Muscle of back (tissue), 11 donors: Measurements from ENCODE around the gene FADS6. TPM values are rescaled to one million over a fixed set of nuclear protein-coding genes. Genes with fewer than 3 reads are reported as not detected.

Source experiments
- DNase-seq, 3 donors: peaks; one replicate each; pipeline versions ENCODE4 v3.0.0 to v3.0.0-alpha.2; 2013
- polyA plus RNA-seq, 10 donors: library from polyadenylated mRNA; unstranded; fragments of 120-200 nt; gene quantifications; one replicate each; pipeline ENCODE4 v1.2.1, GENCODE V29; 2013; ENCODE audit not compliant: insufficient read length in 10 of 10

FADS6 gene
- polyA plus RNA-seq, 10 donors: 0.24 to 0.84 TPM; not detected in 8

- no peak for DNase-seq
These were observed 38.1 kb downstream of the FADS6 start for GRCh38 chr17:74855323-74855722.

DNA sequence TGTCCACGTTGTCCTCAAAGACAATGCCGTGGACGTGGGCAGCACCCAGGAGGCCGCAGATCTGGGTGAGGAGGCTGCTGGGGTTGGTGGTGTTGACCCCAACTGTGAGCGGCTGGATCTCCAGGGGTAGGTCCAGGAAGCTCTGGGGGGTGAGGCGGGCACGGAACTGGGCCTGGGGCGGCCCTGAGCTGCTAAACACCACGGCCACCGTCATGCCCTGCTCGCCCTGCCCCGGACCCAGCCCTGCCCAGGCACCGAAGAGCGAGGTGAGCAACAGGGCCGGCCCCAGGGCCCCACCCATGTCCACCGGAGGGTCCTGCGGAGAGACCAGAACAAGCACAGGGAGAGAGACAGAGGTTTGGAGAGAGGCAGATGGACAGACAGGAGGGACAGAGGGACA lies 38.6 kb downstream of the FADS6 start:
- DNase-seq: no peak

DNA sequence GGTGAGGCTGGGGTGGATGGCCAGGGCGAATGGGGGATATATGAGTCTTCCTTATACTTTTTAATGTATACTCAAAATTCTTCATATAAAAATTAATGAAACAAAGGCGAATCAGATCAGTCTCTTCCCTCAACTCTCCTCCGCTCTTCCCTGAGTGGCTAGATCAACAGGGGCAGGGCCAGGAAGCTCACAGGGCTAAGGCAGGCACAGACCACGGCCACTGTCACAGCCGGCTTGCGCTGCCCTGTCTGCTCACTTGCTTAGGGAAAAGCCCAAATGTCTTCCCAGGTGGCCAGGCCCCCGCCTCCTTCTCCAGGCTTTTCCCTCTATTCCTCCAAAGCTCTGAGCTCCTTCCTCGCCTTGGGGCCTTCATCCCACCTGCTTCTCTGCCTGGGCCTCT lies 39.8 kb downstream of the FADS6 start:
- no peak for DNase-seq

DNA sequence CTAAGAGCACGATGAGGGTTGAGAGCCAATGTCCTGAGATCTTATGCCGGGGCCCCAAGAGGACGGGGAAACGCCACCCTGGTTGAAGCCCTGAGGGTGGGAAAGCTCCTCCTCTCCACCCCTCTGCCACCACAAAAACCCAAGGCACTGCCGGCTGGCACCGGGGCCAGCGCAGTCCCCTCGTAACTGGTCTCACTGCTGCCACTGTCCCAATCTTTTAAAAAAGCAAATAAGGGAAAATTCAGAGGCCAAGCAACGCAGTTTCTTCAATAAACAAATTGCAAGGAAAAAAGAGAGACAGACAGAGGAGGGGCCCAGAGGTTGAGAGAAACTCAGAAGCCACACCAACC lies 40.4 kb downstream of the FADS6 start:
- no peak for DNase-seq

- no peak for DNase-seq
These were observed 41.0 kb downstream of the FADS6 start for GRCh38 chr17:74852237-74853047.

DNA sequence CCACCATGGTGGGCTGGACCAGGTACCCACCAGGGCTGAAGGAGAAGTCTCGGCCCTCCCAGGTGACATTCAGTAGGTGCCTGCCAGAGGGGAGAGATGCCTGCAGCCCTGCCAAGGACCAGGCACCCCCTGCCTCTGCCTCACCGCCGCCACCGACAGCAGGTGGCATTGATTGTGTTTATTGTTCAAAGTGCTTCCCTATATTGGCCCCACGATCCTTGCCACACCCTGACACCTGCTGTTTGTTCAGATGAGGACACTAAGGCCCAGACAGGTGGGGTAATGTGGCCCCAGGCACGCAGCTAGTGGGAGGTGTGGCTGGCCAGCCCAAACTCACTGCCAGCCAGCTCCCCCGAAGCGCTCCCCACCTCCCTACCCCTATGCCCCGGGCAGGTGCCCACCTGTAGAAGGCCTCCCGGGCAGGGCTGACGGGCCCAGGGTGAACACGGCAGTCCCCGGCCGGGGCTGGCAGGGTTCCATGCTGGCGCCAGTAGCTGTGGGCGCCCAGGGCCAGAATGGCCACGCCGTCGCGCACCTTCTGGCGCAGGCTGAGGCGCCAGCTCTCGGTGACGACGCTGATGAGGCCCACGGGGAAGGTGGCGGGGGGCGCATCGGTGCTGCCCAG lies 41.7 kb downstream of the FADS6 start:
- no peak for DNase-seq

DNA sequence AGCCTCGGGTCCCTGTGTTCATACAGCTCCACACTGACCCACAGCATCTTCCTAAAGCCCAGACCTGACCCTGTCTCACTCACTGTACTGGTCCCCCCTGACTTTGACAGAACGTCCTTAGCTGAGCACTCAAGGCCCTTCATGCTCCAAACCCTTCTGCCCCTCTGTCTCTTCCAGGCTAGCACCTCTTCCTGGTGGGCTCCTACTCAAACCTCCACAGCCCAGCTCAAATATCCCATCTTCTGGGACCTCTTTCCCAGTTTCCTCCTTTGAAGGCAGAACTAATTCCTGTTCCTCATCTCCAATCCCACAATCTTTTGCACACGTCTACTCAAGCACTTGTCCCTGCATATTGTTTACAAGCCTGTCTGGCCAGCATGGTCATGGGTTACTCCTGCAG lies 42.5 kb downstream of the FADS6 start:
- DNase-seq: no peak

DNA sequence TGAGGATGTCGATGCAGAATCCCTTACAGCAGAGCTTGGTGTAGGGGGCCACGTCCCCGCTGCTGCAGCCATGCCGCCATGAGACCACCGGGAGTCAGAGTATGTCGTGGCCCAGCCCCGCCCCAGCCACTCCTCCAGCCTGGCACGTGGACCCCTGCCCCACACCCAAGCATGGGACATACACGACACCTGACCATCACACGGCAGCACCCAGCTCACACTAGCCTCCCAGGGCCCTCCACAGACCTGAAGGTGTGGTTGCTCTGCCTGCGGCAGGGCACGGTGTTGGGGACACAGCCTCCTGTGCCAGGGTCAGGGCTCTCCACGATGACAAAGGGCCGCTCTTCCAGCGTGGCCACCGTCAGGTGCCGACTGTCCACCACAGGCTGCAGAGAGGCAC lies 43.1 kb downstream of the FADS6 start:
- no peak for DNase-seq

- DNase-seq: no peak
These were observed 44.6 kb downstream of the FADS6 start for GRCh38 chr17:74848656-74849399.

- DNase-seq: no peak
These were observed 46.8 kb downstream of the FADS6 start for GRCh38 chr17:74846621-74847020.

- DNase-seq: no peak
These were observed 50.1 kb downstream of the FADS6 start for GRCh38 chr17:74843352-74843627.

DNA sequence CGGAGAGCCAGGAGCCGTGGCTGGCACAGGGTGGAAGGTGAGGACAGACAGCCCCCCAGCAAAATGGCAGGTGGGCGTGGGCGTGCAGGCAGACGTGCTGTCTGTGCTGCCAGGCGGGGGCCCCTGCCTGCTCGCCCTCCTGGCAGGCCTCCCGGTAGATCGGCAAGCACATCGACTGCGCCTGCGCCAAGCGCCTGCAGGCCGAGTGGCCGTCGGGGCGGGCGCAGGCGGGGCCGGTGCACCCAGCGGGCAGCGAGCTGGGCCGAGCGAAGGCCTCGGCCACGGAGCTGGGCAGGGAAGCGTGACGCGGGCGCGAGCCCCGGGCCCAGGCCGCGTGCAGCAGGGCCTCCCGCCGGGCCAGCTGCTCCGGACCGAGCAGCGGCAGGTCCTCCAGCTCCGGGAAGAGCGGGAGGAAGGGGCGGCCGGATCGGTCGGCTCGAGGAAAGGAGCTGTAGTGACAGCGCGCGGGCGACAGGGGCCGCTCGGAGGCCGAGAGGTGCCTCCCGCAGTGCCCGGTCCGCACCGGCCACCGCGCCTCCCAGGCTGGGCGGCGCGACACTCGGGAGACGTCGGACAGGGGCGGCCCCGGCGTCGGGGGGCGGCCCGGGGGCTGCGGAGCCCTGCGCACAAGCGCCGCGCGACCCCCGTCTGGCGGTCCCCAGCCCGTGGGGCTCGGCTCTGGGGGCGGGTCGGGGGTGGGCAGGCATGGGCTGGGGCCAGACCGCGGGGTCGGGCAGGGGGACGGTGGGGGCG lies 50.7 kb downstream of the FADS6 start:
- DNase-seq: peak; percentile 41 to 89 (median 62)

- DNase-seq: peak in 1 of 3 donors; percentile 56
These were observed 51.3 kb downstream of the FADS6 start for GRCh38 chr17:74842146-74842598.

DNA sequence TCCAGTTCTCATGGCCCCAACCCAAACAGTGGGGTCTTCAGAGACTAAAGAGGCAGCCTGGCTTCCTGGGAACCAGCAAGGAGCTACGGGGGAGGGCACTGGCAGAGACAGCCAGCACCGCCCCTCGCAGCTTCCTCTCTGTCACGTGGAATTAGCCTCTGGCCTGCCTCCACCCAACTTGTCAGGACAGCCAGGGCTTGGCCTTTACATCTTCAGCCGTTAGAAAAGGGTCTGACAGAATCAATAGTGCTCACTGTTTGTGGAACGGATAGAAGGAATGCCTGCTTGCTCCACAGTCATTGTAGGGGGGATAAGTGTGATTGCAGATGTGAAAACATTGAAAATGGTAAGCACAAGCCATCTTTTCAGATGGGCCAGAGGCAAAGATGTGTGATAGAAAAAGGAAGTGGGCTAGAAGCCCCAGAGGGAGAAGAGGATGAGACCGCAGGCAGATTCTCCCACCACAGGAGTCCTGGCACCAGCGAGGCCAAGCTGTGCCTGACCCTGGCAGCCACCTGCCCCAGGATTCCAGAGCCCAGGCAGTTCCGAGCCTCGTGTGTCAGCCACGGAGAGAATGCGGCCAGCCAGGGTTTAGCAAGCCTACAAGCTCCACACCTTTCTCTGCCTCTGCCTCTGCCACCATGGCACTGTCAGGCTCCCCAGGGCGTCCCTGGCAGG lies 52.3 kb downstream of the FADS6 start:
- peak; percentile 52 to 89 (median 80) for DNase-seq

GRCh38 chr17:74839990-74840852 lies 53.2 kb downstream of the FADS6 start:
- DNase-seq: peak; percentile 32 to 85 (median 64)

- no peak for DNase-seq
These were observed 55.2 kb downstream of the FADS6 start for GRCh38 chr17:74838274-74838673.

GRCh38 chr17:74836691-74837467 lies 56.6 kb downstream of the FADS6 start:
- DNase-seq: no peak

- no peak for DNase-seq
These were observed 57.2 kb downstream of the FADS6 start for GRCh38 chr17:74836191-74836590.

DNA sequence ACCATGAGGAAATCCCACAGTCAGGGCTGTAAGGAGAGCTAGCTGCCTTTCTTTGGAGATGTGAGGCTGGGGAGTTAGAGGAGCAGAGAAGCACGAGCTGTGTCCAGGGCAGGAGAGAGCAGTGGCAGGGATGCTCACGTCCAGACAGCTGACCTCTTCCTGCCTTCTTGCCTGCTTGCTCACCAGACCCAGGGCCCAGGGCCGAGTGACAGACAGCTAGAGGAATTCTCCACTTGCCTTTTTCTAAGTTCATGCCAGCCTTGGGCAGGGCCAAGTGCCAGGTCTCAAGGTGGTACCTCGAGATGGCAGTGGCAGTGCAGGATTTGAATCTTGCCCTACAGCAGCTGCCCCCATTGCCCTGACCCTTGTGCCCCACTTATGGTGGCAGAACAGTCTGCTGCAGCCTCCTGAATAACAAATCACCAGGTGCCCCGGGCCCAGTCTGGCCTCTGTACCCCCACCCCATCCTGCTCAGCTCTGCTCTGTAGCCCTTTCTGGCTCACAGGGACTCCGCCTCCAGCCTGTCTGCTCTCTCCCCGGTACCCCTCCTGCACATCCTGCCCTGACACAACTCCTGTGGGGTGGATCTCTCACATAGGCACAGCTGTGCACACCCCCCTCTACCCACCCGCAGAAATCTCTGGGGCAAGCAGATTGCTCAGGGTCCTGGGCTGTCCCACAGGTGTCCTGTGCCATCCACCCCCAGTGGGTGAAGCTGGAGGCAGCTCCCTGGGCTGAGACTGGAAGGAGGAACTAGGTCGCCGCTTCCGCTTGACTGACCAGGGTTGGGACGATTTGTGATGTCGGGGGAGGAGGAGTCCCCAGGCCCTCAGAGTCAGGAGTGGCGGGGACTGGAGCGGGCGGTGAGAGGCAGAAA lies 59.7 kb downstream of the FADS6 start:
- no peak for DNase-seq
